Measurements from ENCODE around the gene ADGRD2.

DNA sequence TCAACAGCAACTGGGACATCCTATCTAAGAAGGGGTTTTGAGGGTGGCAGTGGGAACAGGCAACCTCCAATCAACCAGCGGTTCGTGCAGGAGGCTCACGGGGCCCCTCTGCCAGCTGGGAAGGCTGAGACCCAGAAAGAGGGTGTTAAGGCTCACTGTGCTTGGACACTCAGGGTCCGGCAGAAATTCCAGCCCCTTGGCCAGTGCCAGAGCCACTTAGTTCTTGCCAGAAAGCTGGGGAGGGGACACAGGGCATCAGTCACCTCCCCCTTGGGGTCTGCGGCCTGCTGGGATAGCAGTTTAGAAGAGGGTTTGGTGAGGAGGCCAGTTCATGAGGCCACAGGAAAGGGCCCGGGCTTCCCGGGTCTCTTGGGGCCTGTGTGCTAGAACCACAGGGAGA, 20.5 kb downstream of the ADGRD2 start:
- TF ChIP-seq EZH2 (IDR thresholded peaks at IDR 0.05; ENCODE audit: borderline replicate concordance, low read depth, low read length, poor library complexity, severe bottlenecking), result no peak
- TF ChIP-seq, protein P1, sequence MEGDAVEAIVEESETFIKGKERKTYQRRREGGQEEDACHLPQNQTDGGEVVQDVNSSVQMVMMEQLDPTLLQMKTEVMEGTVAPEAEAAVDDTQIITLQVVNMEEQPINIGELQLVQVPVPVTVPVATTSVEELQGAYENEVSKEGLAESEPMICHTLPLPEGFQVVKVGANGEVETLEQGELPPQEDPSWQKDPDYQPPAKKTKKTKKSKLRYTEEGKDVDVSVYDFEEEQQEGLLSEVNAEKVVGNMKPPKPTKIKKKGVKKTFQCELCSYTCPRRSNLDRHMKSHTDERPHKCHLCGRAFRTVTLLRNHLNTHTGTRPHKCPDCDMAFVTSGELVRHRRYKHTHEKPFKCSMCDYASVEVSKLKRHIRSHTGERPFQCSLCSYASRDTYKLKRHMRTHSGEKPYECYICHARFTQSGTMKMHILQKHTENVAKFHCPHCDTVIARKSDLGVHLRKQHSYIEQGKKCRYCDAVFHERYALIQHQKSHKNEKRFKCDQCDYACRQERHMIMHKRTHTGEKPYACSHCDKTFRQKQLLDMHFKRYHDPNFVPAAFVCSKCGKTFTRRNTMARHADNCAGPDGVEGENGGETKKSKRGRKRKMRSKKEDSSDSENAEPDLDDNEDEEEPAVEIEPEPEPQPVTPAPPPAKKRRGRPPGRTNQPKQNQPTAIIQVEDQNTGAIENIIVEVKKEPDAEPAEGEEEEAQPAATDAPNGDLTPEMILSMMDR (conservative IDR thresholded peaks at IDR 0.05; ENCODE audit: low read depth, low read length), result no peak

Data from A673 (cell line).